ENCODE measurements around the gene S100PBP. TPM values are rescaled to one million over a fixed set of nuclear protein-coding genes. Genes with fewer than 3 reads are reported as not detected.

The S100PBP gene
- total and polyA plus RNA-seq, 2 of the 13 experiments (the other 11 are each of a cell fraction or from before 2014, with no cell fraction given) = 20.4 to 26.1 TPM

DNA sequence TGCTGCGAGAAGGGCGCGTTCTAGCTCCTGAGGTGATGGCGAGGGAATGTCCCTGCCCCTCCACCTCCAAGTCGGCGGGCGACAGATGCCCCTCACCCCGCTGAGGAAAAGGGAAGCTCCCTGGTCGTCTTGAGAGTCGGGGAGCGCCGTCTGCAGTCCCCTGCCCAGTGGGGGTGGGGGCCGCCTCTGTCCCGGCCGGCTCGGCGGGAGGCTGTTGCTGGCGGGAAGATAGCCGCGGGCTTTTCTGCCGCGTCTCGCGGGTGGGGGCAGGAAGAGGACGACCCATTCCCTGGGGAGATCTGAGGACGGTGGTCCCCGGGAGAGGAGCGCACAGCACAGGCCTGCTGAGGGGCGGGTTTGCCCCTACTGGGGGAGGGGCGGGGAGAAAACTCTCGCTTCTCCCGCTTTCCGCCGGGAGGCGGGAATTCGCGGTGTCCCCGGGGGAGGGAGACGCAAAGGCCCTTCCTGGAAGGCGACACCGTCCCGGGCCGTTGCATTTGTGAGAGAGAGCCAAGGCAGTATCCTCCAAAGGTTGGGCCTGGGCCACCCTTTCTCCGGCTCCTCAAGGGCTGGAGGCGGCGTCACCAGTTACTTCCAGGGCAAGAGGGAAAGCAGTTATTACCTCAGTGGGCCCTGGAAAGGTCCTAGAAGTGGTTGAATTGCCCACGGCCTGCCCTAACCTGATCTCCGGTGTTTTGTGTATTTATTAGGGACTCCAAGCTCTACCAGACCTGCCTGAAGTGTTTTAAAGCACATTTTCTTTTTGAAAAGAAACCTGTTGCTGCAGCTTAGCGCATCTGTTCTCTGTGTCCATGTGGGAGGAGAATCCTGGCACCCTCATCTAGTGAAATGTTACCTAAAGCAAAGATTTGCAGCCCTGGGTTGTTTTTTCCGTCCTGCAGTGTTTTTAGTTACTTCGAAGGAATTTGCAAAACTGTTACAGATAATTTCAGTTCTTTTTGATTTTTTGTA is 648 bp downstream of the S100PBP start (continued):
- TF ChIP-seq, protein P1, sequence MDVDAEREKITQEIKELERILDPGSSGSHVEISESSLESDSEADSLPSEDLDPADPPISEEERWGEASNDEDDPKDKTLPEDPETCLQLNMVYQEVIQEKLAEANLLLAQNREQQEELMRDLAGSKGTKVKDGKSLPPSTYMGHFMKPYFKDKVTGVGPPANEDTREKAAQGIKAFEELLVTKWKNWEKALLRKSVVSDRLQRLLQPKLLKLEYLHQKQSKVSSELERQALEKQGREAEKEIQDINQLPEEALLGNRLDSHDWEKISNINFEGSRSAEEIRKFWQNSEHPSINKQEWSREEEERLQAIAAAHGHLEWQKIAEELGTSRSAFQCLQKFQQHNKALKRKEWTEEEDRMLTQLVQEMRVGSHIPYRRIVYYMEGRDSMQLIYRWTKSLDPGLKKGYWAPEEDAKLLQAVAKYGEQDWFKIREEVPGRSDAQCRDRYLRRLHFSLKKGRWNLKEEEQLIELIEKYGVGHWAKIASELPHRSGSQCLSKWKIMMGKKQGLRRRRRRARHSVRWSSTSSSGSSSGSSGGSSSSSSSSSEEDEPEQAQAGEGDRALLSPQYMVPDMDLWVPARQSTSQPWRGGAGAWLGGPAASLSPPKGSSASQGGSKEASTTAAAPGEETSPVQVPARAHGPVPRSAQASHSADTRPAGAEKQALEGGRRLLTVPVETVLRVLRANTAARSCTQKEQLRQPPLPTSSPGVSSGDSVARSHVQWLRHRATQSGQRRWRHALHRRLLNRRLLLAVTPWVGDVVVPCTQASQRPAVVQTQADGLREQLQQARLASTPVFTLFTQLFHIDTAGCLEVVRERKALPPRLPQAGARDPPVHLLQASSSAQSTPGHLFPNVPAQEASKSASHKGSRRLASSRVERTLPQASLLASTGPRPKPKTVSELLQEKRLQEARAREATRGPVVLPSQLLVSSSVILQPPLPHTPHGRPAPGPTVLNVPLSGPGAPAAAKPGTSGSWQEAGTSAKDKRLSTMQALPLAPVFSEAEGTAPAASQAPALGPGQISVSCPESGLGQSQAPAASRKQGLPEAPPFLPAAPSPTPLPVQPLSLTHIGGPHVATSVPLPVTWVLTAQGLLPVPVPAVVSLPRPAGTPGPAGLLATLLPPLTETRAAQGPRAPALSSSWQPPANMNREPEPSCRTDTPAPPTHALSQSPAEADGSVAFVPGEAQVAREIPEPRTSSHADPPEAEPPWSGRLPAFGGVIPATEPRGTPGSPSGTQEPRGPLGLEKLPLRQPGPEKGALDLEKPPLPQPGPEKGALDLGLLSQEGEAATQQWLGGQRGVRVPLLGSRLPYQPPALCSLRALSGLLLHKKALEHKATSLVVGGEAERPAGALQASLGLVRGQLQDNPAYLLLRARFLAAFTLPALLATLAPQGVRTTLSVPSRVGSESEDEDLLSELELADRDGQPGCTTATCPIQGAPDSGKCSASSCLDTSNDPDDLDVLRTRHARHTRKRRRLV (CRISPR knock-in tag; IDR thresholded peaks at IDR 0.05) = no peak
- TF ChIP-seq IKZF5 (CRISPR knock-in tag; IDR thresholded peaks at IDR 0.05) (no peak), ARNT2 (CRISPR knock-in tag; IDR thresholded peaks at IDR 0.05; ENCODE audit: low read depth) (no peak), KAT2B (IDR thresholded peaks at IDR 0.05; ENCODE audit: borderline replicate concordance, low read depth, low read length) (no peak), KLF16 (CRISPR knock-in tag; IDR thresholded peaks at IDR 0.05) (no peak), ZBTB1 (CRISPR knock-in tag; IDR thresholded peaks at IDR 0.05; ENCODE audit: borderline replicate concordance) (no peak), ZNF577 (CRISPR knock-in tag; IDR thresholded peaks at IDR 0.05; ENCODE audit: borderline replicate concordance, low read depth) (no peak), RBFOX2 (IDR thresholded peaks at IDR 0.05; ENCODE audit: low read depth, low read length) (peak; percentile 45), PATZ1 (CRISPR knock-in tag; IDR thresholded peaks at IDR 0.05) (peak; percentile 83), TGIF2 (CRISPR knock-in tag; IDR thresholded peaks at IDR 0.05) (no peak; the same call in 1 of the 2 replicates), TAF1 (CRISPR knock-in tag; IDR thresholded peaks at IDR 0.05) (peak; percentile 49; the same call in 1 of the 2 replicates), TCF12 (IDR thresholded peaks at IDR 0.05) (no peak), TCF12 (CRISPR knock-in tag; IDR thresholded peaks at IDR 0.05) (peak; percentile 67; the same call in 1 of the 2 replicates), HES4 (CRISPR knock-in tag; IDR thresholded peaks at IDR 0.05; ENCODE audit: borderline replicate concordance) (no peak; the same call in 1 of the 2 replicates), GLMP (CRISPR knock-in tag; IDR thresholded peaks at IDR 0.05; ENCODE audit: borderline replicate concordance) (no peak)
- TF ChIP-seq, protein P2, sequence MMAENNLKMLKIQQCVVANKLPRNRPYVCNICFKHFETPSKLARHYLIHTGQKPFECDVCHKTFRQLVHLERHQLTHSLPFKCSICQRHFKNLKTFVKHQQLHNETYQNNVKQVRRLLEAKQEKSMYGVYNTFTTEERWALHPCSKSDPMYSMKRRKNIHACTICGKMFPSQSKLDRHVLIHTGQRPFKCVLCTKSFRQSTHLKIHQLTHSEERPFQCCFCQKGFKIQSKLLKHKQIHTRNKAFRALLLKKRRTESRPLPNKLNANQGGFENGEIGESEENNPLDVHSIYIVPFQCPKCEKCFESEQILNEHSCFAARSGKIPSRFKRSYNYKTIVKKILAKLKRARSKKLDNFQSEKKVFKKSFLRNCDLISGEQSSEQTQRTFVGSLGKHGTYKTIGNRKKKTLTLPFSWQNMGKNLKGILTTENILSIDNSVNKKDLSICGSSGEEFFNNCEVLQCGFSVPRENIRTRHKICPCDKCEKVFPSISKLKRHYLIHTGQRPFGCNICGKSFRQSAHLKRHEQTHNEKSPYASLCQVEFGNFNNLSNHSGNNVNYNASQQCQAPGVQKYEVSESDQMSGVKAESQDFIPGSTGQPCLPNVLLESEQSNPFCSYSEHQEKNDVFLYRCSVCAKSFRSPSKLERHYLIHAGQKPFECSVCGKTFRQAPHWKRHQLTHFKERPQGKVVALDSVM (CRISPR knock-in tag; IDR thresholded peaks at IDR 0.05) = no peak
